Measurements from ENCODE around the gene FIGN. TPM values are rescaled to one million over a fixed set of nuclear protein-coding genes. Genes with fewer than 3 reads are reported as not detected.

Gene FIGN
- total and polyA plus RNA-seq, 2 of the 13 experiments (the other 11 are each of a cell fraction or from before 2014, with no cell fraction given): 6.6 to 6.7 TPM

DNA sequence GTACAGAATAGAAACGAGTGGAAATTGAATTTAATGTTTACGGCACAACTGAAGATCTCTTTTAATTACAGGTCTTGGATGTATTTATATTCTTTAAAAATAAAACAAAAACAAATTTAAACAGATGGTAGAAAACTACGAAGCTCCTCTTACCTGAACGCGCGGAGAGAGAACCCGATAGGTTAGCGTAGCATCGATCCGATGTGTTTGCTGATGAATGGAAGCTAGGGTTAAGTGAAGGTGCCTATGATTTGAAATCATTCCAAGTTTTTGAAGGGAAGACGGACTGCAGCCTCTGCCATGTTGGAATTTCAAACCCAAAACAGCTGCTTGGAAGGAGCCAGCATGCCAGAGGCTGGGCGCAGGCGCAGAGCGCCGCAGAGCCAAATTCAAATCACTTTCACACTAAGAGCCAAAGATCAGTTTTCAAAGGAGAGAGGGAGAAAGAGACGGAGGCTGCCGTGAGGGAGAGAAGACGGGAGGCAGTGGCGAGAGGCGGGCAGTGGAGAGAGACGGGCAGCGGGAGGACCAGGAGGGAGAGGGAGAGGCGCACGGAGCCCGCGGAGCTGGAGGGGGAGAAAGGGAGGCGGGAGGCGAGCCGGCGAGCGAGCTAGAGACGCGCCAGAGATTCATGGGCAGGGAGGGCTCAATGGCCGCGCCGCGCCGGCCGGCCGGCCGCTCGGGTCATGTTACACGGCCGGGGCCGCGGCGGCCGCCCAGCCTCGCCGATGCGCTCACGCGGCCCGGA lies at the start of gene FIGN (continued):
- TF ChIP-seq, protein P1, sequence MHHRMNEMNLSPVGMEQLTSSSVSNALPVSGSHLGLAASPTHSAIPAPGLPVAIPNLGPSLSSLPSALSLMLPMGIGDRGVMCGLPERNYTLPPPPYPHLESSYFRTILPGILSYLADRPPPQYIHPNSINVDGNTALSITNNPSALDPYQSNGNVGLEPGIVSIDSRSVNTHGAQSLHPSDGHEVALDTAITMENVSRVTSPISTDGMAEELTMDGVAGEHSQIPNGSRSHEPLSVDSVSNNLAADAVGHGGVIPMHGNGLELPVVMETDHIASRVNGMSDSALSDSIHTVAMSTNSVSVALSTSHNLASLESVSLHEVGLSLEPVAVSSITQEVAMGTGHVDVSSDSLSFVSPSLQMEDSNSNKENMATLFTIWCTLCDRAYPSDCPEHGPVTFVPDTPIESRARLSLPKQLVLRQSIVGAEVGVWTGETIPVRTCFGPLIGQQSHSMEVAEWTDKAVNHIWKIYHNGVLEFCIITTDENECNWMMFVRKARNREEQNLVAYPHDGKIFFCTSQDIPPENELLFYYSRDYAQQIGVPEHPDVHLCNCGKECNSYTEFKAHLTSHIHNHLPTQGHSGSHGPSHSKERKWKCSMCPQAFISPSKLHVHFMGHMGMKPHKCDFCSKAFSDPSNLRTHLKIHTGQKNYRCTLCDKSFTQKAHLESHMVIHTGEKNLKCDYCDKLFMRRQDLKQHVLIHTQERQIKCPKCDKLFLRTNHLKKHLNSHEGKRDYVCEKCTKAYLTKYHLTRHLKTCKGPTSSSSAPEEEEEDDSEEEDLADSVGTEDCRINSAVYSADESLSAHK (CRISPR knock-in tag; IDR thresholded peaks at IDR 0.05; ENCODE audit: borderline replicate concordance): no peak
- no peak for TF ChIP-seq SP4 (CRISPR knock-in tag; IDR thresholded peaks at IDR 0.05)
- TF ChIP-seq, protein P2, sequence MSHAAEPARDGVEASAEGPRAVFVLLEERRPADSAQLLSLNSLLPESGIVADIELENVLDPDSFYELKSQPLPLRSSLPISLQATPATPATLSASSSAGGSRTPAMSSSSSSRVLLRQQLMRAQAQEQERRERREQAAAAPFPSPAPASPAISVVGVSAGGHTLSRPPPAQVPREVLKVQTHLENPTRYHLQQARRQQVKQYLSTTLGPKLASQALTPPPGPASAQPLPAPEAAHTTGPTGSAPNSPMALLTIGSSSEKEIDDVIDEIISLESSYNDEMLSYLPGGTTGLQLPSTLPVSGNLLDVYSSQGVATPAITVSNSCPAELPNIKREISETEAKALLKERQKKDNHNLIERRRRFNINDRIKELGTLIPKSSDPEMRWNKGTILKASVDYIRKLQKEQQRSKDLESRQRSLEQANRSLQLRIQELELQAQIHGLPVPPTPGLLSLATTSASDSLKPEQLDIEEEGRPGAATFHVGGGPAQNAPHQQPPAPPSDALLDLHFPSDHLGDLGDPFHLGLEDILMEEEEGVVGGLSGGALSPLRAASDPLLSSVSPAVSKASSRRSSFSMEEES (CRISPR knock-in tag; IDR thresholded peaks at IDR 0.05): peak; percentile 62; the same call in 1 of the 2 replicates
- TF ChIP-seq GFI1 (CRISPR knock-in tag; IDR thresholded peaks at IDR 0.05; ENCODE audit: borderline replicate concordance): peak; percentile 92
- TF ChIP-seq FOXO1 (CRISPR knock-in tag; IDR thresholded peaks at IDR 0.05): peak; percentile 58; the same call in 1 of the 2 replicates
- TF ChIP-seq ZNF567 (CRISPR knock-in tag; IDR thresholded peaks at IDR 0.05; ENCODE audit: borderline replicate concordance): no peak
- peak; percentile 59; the same call in 1 of the 2 replicates for TF ChIP-seq KDM5B (CRISPR knock-in tag; IDR thresholded peaks at IDR 0.05; ENCODE audit: borderline replicate concordance)
- no peak for TF ChIP-seq ZNF468 (CRISPR knock-in tag; IDR thresholded peaks at IDR 0.05)
- TF ChIP-seq, protein P3, sequence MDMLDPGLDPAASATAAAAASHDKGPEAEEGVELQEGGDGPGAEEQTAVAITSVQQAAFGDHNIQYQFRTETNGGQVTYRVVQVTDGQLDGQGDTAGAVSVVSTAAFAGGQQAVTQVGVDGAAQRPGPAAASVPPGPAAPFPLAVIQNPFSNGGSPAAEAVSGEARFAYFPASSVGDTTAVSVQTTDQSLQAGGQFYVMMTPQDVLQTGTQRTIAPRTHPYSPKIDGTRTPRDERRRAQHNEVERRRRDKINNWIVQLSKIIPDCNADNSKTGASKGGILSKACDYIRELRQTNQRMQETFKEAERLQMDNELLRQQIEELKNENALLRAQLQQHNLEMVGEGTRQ (IDR thresholded peaks at IDR 0.05; ENCODE audit: low read depth, low read length): no peak
- TF ChIP-seq, protein P3 (CRISPR knock-in tag; IDR thresholded peaks at IDR 0.05; ENCODE audit: borderline replicate concordance): no peak
- no peak for TF ChIP-seq ZNF720 (CRISPR knock-in tag; IDR thresholded peaks at IDR 0.05)
- no peak for TF ChIP-seq RXRA (CRISPR knock-in tag; IDR thresholded peaks at IDR 0.05)
- peak; percentile 50; the same call in 1 of the 2 replicates for TF ChIP-seq RNF2 (conservative IDR thresholded peaks at IDR 0.05; ENCODE audit: low read depth)
- TF ChIP-seq NR2C2 (CRISPR knock-in tag; IDR thresholded peaks at IDR 0.05; ENCODE audit: borderline replicate concordance): no peak; the same call in 1 of the 2 replicates
- TF ChIP-seq ZZZ3 (CRISPR knock-in tag; IDR thresholded peaks at IDR 0.05; ENCODE audit: borderline replicate concordance): peak; percentile 51; the same call in 1 of the 2 replicates
- TF ChIP-seq ZNF431 (CRISPR knock-in tag; IDR thresholded peaks at IDR 0.05; ENCODE audit: borderline replicate concordance, low read depth): no peak; the same call in 1 of the 2 replicates
- peak; percentile 51; the same call in 1 of the 2 replicates for TF ChIP-seq ZBTB38 (CRISPR knock-in tag; IDR thresholded peaks at IDR 0.05)
- peak; percentile 85 for TF ChIP-seq POGZ (CRISPR knock-in tag; IDR thresholded peaks at IDR 0.05)
- TF ChIP-seq ZFP36L1 (CRISPR knock-in tag; IDR thresholded peaks at IDR 0.05): no peak
- TF ChIP-seq FOXK1 (CRISPR knock-in tag; IDR thresholded peaks at IDR 0.05; ENCODE audit: borderline replicate concordance, low read depth): 0 out of 2 replicates have a peak, but pooled peaks have one; percentile 34
- TF ChIP-seq ATF1 (CRISPR knock-in tag; IDR thresholded peaks at IDR 0.05): no peak
- no peak for TF ChIP-seq ZNF496 (CRISPR knock-in tag; IDR thresholded peaks at IDR 0.05; ENCODE audit: insufficient replicate concordance)
- TF ChIP-seq RCOR2 (CRISPR knock-in tag; IDR thresholded peaks at IDR 0.05): no peak; the same call in 1 of the 2 replicates
- no peak for TF ChIP-seq NFE2 (CRISPR knock-in tag; IDR thresholded peaks at IDR 0.05)
- TF ChIP-seq YEATS4 (CRISPR knock-in tag; IDR thresholded peaks at IDR 0.05; ENCODE audit: borderline replicate concordance): peak; percentile 48; the same call in 1 of the 2 replicates

All from HepG2 (cell line).